WTC11 (cell line): ENCODE results near the gene DENND4A.

ENCODE experiments used
- CREB1 ChIP-seq: sonication (generic); formaldehyde crosslinking; IDR thresholded peaks from 2 replicates; pipeline ENCODE4 v1.8.0; 2023; ENCODE audit warnings: mild to moderate bottlenecking, missing genetic modification reagents
- JUN ChIP-seq: sonication (generic); formaldehyde crosslinking; IDR thresholded peaks from 2 replicates; pipeline ENCODE4 v1.8.0; 2023; ENCODE audit warnings: mild to moderate bottlenecking, missing genetic modification reagents
- KAT7 ChIP-seq: sonication (generic); formaldehyde crosslinking; IDR thresholded peaks from 2 replicates; pipeline ENCODE4 v1.8.1; 2023; ENCODE audit warnings: missing genetic modification reagents, mild to moderate bottlenecking, borderline replicate concordance
- NFYB ChIP-seq: sonication (generic); formaldehyde crosslinking; conservative IDR thresholded peaks from 2 replicates; pipeline ENCODE4 v1.8.0; 2022; ENCODE audit warnings: low read depth, missing genetic modification reagents
- NR1H2 ChIP-seq: sonication (generic); formaldehyde crosslinking; IDR thresholded peaks from 2 replicates; pipeline ENCODE4 v1.9.0; 2021; ENCODE audit warnings: mild to moderate bottlenecking, moderate library complexity, missing genetic modification reagents
- RELA ChIP-seq: sonication (generic); formaldehyde crosslinking; IDR thresholded peaks from 2 replicates; pipeline ENCODE4 v1.8.1; 2022; ENCODE audit warnings: missing genetic modification reagents, mild to moderate bottlenecking, borderline replicate concordance
- SOX15 ChIP-seq: fragments of 250-450 bp; sonication (Bioruptor Pico); IDR thresholded peaks from 2 replicates; pipeline ENCODE4 v1.9.0; 2021; ENCODE audit warnings: mild to moderate bottlenecking
- ZBTB21 ChIP-seq: sonication (generic); formaldehyde crosslinking; IDR thresholded peaks from 2 replicates; pipeline ENCODE4 v1.8.1; 2023; ENCODE audit warnings: mild to moderate bottlenecking, missing genetic modification reagents, borderline replicate concordance
- TF ChIP-seq, protein P1 (sequence below): sonication (generic); formaldehyde crosslinking; IDR thresholded peaks from 2 replicates; pipeline ENCODE4 v1.8.0; 2023; ENCODE audit warnings: missing genetic modification reagents, mild to moderate bottlenecking, borderline replicate concordance
- TF ChIP-seq, protein P2 (sequence below): sonication (generic); formaldehyde crosslinking; IDR thresholded peaks from 2 replicates; pipeline ENCODE4 v1.8.1; 2023; ENCODE audit warnings: mild to moderate bottlenecking, missing genetic modification reagents, moderate library complexity
- TF ChIP-seq, protein P3 (sequence below): fragments of 200-600 bp; IDR thresholded peaks from 2 replicates; pipeline ENCODE4 v1.8.0; 2022; ENCODE audit warnings: antibody characterized with exemption
- TF ChIP-seq, protein P4 (sequence below): sonication (generic); formaldehyde crosslinking; IDR thresholded peaks from 2 replicates; pipeline ENCODE4 v1.8.0; 2022; ENCODE audit warnings: mild to moderate bottlenecking, missing genetic modification reagents
- TF ChIP-seq, protein P5 (sequence below): sonication (generic); formaldehyde crosslinking; IDR thresholded peaks from 2 replicates; pipeline ENCODE4 v1.8.1; 2022; ENCODE audit warnings: low read depth, missing genetic modification reagents, borderline replicate concordance
- TF ChIP-seq, protein P6 (sequence below): sonication (generic); formaldehyde crosslinking; IDR thresholded peaks from 2 replicates; pipeline ENCODE4 v1.8.0; 2023; ENCODE audit warnings: mild to moderate bottlenecking, missing genetic modification reagents

DNA sequence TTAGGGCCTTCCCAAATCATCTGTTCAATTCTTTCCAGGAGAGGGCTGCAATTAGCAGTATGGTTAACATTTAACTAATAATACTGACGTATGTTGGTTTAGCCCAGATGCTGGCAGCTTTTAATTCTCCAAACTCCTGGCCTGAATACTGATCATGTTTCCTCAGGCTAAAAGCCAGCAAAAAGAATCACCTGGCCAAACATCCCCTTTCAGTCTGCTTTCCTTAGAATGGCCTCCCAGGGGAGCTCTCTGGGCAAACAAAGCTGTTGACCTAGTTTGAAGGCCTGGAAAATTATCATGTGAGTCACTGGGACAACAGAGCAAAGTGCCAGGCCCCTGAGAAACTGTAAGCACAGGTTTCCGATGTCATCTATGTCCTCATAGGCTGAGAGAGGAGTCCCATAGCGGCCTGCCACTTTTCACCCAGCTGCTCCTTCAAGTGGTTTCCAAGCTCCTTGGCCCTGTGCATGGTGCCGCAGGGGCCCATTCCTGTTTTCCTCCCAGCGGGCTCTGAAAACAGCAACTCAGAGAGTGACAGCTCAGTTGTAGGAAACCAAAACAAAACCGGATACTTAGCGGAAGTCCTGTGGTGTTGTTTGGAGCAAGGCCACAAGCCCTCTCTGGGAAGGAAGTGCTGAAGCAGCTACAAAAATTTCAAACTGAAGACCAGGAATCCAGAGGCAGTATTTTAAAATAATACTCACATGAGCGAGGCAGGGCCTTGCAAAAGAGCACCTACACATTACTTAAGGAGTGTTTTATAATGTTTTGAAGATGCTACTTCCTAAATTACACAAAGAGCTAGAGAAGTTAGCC is 40.7 kb upstream of the DENND4A start:
- TF ChIP-seq, protein P1, sequence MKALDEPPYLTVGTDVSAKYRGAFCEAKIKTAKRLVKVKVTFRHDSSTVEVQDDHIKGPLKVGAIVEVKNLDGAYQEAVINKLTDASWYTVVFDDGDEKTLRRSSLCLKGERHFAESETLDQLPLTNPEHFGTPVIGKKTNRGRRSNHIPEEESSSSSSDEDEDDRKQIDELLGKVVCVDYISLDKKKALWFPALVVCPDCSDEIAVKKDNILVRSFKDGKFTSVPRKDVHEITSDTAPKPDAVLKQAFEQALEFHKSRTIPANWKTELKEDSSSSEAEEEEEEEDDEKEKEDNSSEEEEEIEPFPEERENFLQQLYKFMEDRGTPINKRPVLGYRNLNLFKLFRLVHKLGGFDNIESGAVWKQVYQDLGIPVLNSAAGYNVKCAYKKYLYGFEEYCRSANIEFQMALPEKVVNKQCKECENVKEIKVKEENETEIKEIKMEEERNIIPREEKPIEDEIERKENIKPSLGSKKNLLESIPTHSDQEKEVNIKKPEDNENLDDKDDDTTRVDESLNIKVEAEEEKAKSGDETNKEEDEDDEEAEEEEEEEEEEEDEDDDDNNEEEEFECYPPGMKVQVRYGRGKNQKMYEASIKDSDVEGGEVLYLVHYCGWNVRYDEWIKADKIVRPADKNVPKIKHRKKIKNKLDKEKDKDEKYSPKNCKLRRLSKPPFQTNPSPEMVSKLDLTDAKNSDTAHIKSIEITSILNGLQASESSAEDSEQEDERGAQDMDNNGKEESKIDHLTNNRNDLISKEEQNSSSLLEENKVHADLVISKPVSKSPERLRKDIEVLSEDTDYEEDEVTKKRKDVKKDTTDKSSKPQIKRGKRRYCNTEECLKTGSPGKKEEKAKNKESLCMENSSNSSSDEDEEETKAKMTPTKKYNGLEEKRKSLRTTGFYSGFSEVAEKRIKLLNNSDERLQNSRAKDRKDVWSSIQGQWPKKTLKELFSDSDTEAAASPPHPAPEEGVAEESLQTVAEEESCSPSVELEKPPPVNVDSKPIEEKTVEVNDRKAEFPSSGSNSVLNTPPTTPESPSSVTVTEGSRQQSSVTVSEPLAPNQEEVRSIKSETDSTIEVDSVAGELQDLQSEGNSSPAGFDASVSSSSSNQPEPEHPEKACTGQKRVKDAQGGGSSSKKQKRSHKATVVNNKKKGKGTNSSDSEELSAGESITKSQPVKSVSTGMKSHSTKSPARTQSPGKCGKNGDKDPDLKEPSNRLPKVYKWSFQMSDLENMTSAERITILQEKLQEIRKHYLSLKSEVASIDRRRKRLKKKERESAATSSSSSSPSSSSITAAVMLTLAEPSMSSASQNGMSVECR (CRISPR knock-in tag), result no peak
- TF ChIP-seq, protein P2, sequence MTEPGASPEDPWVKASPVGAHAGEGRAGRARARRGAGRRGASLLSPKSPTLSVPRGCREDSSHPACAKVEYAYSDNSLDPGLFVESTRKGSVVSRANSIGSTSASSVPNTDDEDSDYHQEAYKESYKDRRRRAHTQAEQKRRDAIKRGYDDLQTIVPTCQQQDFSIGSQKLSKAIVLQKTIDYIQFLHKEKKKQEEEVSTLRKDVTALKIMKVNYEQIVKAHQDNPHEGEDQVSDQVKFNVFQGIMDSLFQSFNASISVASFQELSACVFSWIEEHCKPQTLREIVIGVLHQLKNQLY (CRISPR knock-in tag), result no peak
- TF ChIP-seq, protein P3, sequence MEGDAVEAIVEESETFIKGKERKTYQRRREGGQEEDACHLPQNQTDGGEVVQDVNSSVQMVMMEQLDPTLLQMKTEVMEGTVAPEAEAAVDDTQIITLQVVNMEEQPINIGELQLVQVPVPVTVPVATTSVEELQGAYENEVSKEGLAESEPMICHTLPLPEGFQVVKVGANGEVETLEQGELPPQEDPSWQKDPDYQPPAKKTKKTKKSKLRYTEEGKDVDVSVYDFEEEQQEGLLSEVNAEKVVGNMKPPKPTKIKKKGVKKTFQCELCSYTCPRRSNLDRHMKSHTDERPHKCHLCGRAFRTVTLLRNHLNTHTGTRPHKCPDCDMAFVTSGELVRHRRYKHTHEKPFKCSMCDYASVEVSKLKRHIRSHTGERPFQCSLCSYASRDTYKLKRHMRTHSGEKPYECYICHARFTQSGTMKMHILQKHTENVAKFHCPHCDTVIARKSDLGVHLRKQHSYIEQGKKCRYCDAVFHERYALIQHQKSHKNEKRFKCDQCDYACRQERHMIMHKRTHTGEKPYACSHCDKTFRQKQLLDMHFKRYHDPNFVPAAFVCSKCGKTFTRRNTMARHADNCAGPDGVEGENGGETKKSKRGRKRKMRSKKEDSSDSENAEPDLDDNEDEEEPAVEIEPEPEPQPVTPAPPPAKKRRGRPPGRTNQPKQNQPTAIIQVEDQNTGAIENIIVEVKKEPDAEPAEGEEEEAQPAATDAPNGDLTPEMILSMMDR, result no peak
- TF ChIP-seq CREB1 (CRISPR knock-in tag) (no peak), ZBTB21 (CRISPR knock-in tag) (no peak), KAT7 (CRISPR knock-in tag) (no peak), NR1H2 (CRISPR knock-in tag) (no peak), JUN (CRISPR knock-in tag) (no peak), NFYB (CRISPR knock-in tag) (no peak), SOX15 (no peak), RELA (CRISPR knock-in tag) (no peak)
- TF ChIP-seq, protein P4, sequence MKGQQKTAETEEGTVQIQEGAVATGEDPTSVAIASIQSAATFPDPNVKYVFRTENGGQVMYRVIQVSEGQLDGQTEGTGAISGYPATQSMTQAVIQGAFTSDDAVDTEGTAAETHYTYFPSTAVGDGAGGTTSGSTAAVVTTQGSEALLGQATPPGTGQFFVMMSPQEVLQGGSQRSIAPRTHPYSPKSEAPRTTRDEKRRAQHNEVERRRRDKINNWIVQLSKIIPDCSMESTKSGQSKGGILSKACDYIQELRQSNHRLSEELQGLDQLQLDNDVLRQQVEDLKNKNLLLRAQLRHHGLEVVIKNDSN (CRISPR knock-in tag), result no peak
- TF ChIP-seq, protein P5, sequence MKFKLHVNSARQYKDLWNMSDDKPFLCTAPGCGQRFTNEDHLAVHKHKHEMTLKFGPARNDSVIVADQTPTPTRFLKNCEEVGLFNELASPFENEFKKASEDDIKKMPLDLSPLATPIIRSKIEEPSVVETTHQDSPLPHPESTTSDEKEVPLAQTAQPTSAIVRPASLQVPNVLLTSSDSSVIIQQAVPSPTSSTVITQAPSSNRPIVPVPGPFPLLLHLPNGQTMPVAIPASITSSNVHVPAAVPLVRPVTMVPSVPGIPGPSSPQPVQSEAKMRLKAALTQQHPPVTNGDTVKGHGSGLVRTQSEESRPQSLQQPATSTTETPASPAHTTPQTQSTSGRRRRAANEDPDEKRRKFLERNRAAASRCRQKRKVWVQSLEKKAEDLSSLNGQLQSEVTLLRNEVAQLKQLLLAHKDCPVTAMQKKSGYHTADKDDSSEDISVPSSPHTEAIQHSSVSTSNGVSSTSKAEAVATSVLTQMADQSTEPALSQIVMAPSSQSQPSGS (CRISPR knock-in tag), result no peak
- TF ChIP-seq, protein P6, sequence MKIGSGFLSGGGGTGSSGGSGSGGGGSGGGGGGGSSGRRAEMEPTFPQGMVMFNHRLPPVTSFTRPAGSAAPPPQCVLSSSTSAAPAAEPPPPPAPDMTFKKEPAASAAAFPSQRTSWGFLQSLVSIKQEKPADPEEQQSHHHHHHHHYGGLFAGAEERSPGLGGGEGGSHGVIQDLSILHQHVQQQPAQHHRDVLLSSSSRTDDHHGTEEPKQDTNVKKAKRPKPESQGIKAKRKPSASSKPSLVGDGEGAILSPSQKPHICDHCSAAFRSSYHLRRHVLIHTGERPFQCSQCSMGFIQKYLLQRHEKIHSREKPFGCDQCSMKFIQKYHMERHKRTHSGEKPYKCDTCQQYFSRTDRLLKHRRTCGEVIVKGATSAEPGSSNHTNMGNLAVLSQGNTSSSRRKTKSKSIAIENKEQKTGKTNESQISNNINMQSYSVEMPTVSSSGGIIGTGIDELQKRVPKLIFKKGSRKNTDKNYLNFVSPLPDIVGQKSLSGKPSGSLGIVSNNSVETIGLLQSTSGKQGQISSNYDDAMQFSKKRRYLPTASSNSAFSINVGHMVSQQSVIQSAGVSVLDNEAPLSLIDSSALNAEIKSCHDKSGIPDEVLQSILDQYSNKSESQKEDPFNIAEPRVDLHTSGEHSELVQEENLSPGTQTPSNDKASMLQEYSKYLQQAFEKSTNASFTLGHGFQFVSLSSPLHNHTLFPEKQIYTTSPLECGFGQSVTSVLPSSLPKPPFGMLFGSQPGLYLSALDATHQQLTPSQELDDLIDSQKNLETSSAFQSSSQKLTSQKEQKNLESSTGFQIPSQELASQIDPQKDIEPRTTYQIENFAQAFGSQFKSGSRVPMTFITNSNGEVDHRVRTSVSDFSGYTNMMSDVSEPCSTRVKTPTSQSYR (CRISPR knock-in tag), result no peak
